Measurements from ENCODE around the gene ZP2.

DNA sequence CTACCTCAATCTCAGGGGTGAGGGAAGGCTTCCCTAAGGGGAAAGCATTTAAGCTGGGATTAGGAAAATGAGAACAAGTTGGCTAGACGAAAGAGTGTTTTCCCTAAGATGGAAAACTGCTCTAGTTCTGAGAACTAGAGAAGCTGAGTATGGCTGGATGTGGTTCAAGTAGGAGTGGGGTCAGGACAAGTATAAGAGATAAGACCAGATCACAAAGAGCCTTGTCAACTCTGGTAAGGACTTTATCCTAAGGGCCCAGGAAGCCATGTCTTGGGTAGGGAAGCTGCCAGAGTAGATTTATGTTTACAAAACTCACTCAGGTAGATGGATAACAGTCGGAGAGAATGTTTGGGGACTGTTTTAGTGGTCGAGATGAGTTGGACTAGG, 23.8 kb upstream of the ZP2 start:
- no peak for TF ChIP-seq POLR2A (IDR thresholded peaks at IDR 0.05)
- TF ChIP-seq, protein P1, sequence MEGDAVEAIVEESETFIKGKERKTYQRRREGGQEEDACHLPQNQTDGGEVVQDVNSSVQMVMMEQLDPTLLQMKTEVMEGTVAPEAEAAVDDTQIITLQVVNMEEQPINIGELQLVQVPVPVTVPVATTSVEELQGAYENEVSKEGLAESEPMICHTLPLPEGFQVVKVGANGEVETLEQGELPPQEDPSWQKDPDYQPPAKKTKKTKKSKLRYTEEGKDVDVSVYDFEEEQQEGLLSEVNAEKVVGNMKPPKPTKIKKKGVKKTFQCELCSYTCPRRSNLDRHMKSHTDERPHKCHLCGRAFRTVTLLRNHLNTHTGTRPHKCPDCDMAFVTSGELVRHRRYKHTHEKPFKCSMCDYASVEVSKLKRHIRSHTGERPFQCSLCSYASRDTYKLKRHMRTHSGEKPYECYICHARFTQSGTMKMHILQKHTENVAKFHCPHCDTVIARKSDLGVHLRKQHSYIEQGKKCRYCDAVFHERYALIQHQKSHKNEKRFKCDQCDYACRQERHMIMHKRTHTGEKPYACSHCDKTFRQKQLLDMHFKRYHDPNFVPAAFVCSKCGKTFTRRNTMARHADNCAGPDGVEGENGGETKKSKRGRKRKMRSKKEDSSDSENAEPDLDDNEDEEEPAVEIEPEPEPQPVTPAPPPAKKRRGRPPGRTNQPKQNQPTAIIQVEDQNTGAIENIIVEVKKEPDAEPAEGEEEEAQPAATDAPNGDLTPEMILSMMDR (IDR thresholded peaks at IDR 0.05), result no peak

Measured in ovary (tissue), 3 donors.